Measurements from ENCODE around the gene PTPRN2. TPM values are rescaled to one million over a fixed set of nuclear protein-coding genes. Genes with fewer than 3 reads are reported as not detected.

Gene PTPRN2
- total and polyA plus RNA-seq, 2 of the 13 experiments (the other 11 are each of a cell fraction or from before 2014, with no cell fraction given): 2.5 to 24.2 TPM

DNA sequence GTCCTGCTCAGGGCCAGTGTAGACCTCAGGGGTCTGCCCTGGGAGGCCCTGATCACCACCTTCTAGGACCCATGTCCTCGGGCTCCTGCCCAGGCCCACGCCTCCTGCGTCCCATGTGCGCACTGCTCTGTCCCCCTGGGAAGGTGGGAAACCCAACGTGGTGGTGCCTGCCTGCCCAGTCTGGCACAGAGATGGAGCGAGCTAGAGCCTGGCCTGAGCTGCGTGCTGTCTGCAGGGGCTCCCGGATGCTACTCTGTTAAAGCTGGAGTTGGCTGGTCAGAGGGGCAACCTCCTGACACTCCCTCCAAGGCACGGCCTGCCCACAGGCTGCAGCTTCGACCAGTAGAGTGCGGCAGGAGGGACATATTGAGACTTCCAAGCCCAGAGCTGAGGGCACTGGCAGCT lies 1079.1 kb downstream of the PTPRN2 start (continued):
- TF ChIP-seq, protein P1, sequence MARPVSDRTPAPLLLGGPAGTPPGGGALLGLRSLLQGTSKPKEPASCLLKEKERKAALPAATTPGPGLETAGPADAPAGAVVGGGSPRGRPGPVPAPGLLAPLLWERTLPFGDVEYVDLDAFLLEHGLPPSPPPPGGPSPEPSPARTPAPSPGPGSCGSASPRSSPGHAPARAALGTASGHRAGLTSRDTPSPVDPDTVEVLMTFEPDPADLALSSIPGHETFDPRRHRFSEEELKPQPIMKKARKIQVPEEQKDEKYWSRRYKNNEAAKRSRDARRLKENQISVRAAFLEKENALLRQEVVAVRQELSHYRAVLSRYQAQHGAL (CRISPR knock-in tag; IDR thresholded peaks at IDR 0.05; ENCODE audit: not compliant biosample characterization): no peak
- TF ChIP-seq NR2F1 (CRISPR knock-in tag; IDR thresholded peaks at IDR 0.05) (no peak), ZSCAN22 (CRISPR knock-in tag; IDR thresholded peaks at IDR 0.05) (no peak), ATF6 (CRISPR knock-in tag; conservative IDR thresholded peaks at IDR 0.05) (no peak), SRSF9 (IDR thresholded peaks at IDR 0.05; ENCODE audit: borderline replicate concordance, insufficient read depth, low read depth, low read length, poor library complexity, severe bottlenecking) (no peak), ZNF766 (CRISPR knock-in tag; IDR thresholded peaks at IDR 0.05; ENCODE audit: borderline replicate concordance) (no peak)
- TF ChIP-seq, protein P2, sequence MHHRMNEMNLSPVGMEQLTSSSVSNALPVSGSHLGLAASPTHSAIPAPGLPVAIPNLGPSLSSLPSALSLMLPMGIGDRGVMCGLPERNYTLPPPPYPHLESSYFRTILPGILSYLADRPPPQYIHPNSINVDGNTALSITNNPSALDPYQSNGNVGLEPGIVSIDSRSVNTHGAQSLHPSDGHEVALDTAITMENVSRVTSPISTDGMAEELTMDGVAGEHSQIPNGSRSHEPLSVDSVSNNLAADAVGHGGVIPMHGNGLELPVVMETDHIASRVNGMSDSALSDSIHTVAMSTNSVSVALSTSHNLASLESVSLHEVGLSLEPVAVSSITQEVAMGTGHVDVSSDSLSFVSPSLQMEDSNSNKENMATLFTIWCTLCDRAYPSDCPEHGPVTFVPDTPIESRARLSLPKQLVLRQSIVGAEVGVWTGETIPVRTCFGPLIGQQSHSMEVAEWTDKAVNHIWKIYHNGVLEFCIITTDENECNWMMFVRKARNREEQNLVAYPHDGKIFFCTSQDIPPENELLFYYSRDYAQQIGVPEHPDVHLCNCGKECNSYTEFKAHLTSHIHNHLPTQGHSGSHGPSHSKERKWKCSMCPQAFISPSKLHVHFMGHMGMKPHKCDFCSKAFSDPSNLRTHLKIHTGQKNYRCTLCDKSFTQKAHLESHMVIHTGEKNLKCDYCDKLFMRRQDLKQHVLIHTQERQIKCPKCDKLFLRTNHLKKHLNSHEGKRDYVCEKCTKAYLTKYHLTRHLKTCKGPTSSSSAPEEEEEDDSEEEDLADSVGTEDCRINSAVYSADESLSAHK (CRISPR knock-in tag; IDR thresholded peaks at IDR 0.05; ENCODE audit: borderline replicate concordance): no peak
